Measurements from ENCODE around the gene SLC38A11.
A peak's percentile ranks its signal among the peaks of the same experiment; 100 is the strongest.

Gene SLC38A11

DNA sequence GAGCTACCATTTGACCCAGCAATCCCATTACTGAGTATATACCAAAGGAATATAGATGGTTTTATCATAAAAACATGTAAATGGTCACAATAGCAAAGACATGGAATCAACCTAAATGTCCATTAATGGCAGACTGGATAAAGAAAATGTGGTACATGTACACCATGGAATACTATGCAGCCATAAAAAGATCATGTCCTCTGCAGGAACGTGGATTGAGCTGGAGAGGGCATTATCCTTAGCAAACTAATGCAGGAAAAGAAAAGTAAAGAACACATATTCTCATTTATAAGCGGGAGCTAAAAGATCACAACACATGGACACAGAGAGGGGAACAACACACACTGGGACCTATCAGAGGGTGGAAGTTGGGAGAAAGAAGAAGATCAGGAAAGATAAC is 22.9 kb downstream of the SLC38A11 start:
- H2BK5ac ChIP-seq (ENCODE audit: low read depth, low read length, poor library complexity, severe bottlenecking) = no peak overlapping the region
- H3K9ac ChIP-seq (ENCODE audit: low read length) = no peak overlapping the region
- H3K4me1 ChIP-seq (ENCODE audit: control insufficient read depth, insufficient read depth, low read depth, low read length) = no peaks in the 10 kb centered on the region
- no peaks in the 10 kb centered on the region for H3K36me3 ChIP-seq (ENCODE audit: control insufficient read depth in 1 of 2, insufficient read depth in 2 of 2, low read depth in 1 of 2, low read length in 2 of 2)
- no peak overlapping the region for H2AFZ ChIP-seq (ENCODE audit: low read depth, low read length)
- H3K18ac ChIP-seq (ENCODE audit: low read depth in 1 of 2, low read length in 2 of 2) = no peak overlapping the region
- H3K79me1 ChIP-seq (replicated peaks; ENCODE audit: low read length, poor library complexity, severe bottlenecking) = no peaks in the 10 kb centered on the region
- no peak overlapping the region for H2BK12ac ChIP-seq (ENCODE audit: low read length in 2 of 2)
- H3K4ac ChIP-seq (ENCODE audit: low read depth in 1 of 2, low read length in 2 of 2) = no peak overlapping the region
- no peak overlapping the region for H2BK15ac ChIP-seq (ENCODE audit: low read depth, poor library complexity, severe bottlenecking)
- H2BK120ac ChIP-seq (ENCODE audit: low read depth, low read length) = no peak overlapping the region
- H3K27ac ChIP-seq (ENCODE audit: low read length, poor library complexity, severe bottlenecking) = no peak overlapping the region
- no peak for DNase-seq
- H3K23ac ChIP-seq (ENCODE audit: low read length in 2 of 2) = no peak overlapping the region
- H3K4me3 ChIP-seq (ENCODE audit: insufficient read depth in 1 of 2, low read depth in 1 of 2, low read length in 2 of 2) = no peak overlapping the region
- H3K4me2 ChIP-seq (ENCODE audit: low read length, poor library complexity, severe bottlenecking) = no peak overlapping the region
- no peak overlapping the region for H2AK5ac ChIP-seq (ENCODE audit: low read length, severe bottlenecking)
- H3K27me3 ChIP-seq (ENCODE audit: control insufficient read depth in 1 of 2, insufficient read depth in 1 of 2, low read length in 2 of 2) = no peaks in the 10 kb centered on the region
- H3K14ac ChIP-seq (ENCODE audit: low read length in 2 of 2) = no peak overlapping the region
- no peak overlapping the region for H4K91ac ChIP-seq (ENCODE audit: low read length)
- no peak overlapping the region for H4K8ac ChIP-seq (ENCODE audit: low read length)
- H3K9me3 ChIP-seq (ENCODE audit: control insufficient read depth, low read length) = no peaks in the 10 kb centered on the region
- WGBS = 57% methylated on average over 2 of the region's 2 CpGs

DNA sequence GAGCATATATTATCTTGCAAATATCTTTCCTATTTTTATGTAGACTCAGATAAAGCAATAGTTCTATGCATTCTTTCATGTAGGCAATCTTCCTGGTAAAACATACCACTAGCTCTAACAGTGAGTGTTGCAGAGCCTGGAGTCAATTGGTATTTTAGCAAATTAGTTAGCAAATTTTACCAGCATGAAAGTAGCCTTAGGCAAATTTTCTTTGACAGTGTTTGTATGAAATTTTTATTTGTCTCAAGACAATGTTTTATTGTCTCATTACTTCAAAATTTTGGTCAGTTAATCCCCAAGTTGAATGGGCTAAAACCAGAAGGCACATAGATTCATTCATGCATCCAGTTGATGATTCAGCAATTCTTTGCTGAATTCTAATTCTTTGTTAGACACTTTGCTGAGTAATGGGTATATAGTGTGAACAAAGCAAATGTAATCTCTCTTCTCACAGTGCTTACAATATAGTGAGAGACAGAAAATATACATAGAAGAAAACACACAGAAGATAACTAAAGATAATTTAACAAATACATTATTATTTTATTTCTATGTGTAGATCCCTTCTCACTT is 27.1 kb downstream of the SLC38A11 start:
- no peak overlapping the region for H3K4me3 ChIP-seq (ENCODE audit: insufficient read depth in 1 of 2, low read depth in 1 of 2, low read length in 2 of 2)
- no peaks in the 10 kb centered on the region for H3K9me3 ChIP-seq (ENCODE audit: control insufficient read depth, low read length)
- no peaks in the 10 kb centered on the region for H3K27me3 ChIP-seq (ENCODE audit: control insufficient read depth in 1 of 2, insufficient read depth in 1 of 2, low read length in 2 of 2)
- H2BK5ac ChIP-seq (ENCODE audit: low read depth, low read length, poor library complexity, severe bottlenecking) = no peak overlapping the region
- no peak overlapping the region for H2BK120ac ChIP-seq (ENCODE audit: low read depth, low read length)
- no peak overlapping the region for H2BK12ac ChIP-seq (ENCODE audit: low read length in 2 of 2)
- no peak overlapping the region for H3K14ac ChIP-seq (ENCODE audit: low read length in 2 of 2)
- no peak overlapping the region for H2AK5ac ChIP-seq (ENCODE audit: low read length, severe bottlenecking)
- H3K4ac ChIP-seq (ENCODE audit: low read depth in 1 of 2, low read length in 2 of 2) = no peak overlapping the region
- no peak overlapping the region for H2BK15ac ChIP-seq (ENCODE audit: low read depth, poor library complexity, severe bottlenecking)
- H3K79me1 ChIP-seq (replicated peaks; ENCODE audit: low read length, poor library complexity, severe bottlenecking) = no peaks in the 10 kb centered on the region
- no peak overlapping the region for H3K18ac ChIP-seq (ENCODE audit: low read depth in 1 of 2, low read length in 2 of 2)
- no peaks in the 10 kb centered on the region for H3K4me1 ChIP-seq (ENCODE audit: control insufficient read depth, insufficient read depth, low read depth, low read length)
- no peak overlapping the region for H4K8ac ChIP-seq (ENCODE audit: low read length)
- H2AFZ ChIP-seq (ENCODE audit: low read depth, low read length) = no peak overlapping the region
- no peak overlapping the region for H3K27ac ChIP-seq (ENCODE audit: low read length, poor library complexity, severe bottlenecking)
- H4K91ac ChIP-seq (ENCODE audit: low read length) = no peak overlapping the region
- no peak for DNase-seq
- H3K23ac ChIP-seq (ENCODE audit: low read length in 2 of 2) = no peak overlapping the region
- no peak overlapping the region for H3K4me2 ChIP-seq (ENCODE audit: low read length, poor library complexity, severe bottlenecking)
- no peaks in the 10 kb centered on the region for H3K36me3 ChIP-seq (ENCODE audit: control insufficient read depth in 1 of 2, insufficient read depth in 2 of 2, low read depth in 1 of 2, low read length in 2 of 2)
- H3K9ac ChIP-seq (ENCODE audit: low read length) = no peak overlapping the region

- Histone ChIP-seq H2BK5ac (ENCODE audit: low read depth, low read length, poor library complexity, severe bottlenecking) (no peak overlapping the region), H3K18ac (ENCODE audit: low read depth in 1 of 2, low read length in 2 of 2) (no peak overlapping the region), H3K9me3 (ENCODE audit: control insufficient read depth, low read length) (no peaks in the 10 kb centered on the region)
Observed at GRCh38 chr2:164922134-164922533, 33.2 kb downstream of the SLC38A11 start.

DNA sequence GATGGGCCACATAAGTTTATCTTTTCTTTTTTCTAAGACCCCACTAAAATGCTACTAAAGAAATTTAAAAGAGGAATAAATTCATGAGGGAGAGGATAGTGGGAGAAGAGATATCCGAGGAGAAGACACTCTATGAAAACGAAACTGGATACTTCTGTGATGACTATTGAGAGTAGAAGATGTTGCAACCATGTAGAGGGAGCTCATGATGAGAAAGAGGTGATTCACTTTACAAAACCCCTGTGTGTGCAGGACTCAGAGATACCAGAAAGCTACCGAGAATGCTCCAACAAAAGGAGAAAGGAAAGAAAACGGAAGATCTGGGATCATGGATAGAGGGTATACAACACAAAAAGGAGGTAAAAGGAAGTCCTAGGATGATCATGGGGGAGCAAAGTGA is 34.9 kb downstream of the SLC38A11 start:
- DNase-seq = peak; percentile 96
- Histone ChIP-seq H3K27ac (ENCODE audit: low read length, poor library complexity, severe bottlenecking) (peak overlapping the region; percentile 68), H2BK15ac (ENCODE audit: low read depth, poor library complexity, severe bottlenecking) (no peak overlapping the region), H2BK5ac (ENCODE audit: low read depth, low read length, poor library complexity, severe bottlenecking) (no peak overlapping the region), H3K79me1 (replicated peaks; ENCODE audit: low read length, poor library complexity, severe bottlenecking) (no peaks in the 10 kb centered on the region), H4K91ac (ENCODE audit: low read length) (no peak overlapping the region), H2BK120ac (ENCODE audit: low read depth, low read length) (no peak overlapping the region), H4K8ac (ENCODE audit: low read length) (no peak overlapping the region), H3K23ac (ENCODE audit: low read length in 2 of 2) (no peak overlapping the region), H3K9me3 (ENCODE audit: control insufficient read depth, low read length) (no peaks in the 10 kb centered on the region), H3K14ac (ENCODE audit: low read length in 2 of 2) (no peak overlapping the region), H2AFZ (ENCODE audit: low read depth, low read length) (no peak overlapping the region), H3K36me3 (ENCODE audit: control insufficient read depth in 1 of 2, insufficient read depth in 2 of 2, low read depth in 1 of 2, low read length in 2 of 2) (no peaks in the 10 kb centered on the region), H3K18ac (ENCODE audit: low read depth in 1 of 2, low read length in 2 of 2) (peak overlapping the region; percentile 6 to 21), H2AK5ac (ENCODE audit: low read length, severe bottlenecking) (no peak overlapping the region), H3K27me3 (ENCODE audit: control insufficient read depth in 1 of 2, insufficient read depth in 1 of 2, low read length in 2 of 2) (no peaks in the 10 kb centered on the region), H3K4me3 (ENCODE audit: insufficient read depth in 1 of 2, low read depth in 1 of 2, low read length in 2 of 2) (peak overlapping the region in 1 of 2 experiments; percentile 75), H3K9ac (ENCODE audit: low read length) (peak overlapping the region; percentile 93), H3K4ac (ENCODE audit: low read depth in 1 of 2, low read length in 2 of 2) (peak overlapping the region in 1 of 2 experiments; percentile 61), H2BK12ac (ENCODE audit: low read length in 2 of 2) (peak overlapping the region in 1 of 2 experiments; percentile 78), H3K4me1 (ENCODE audit: control insufficient read depth, insufficient read depth, low read depth, low read length) (no peaks in the 10 kb centered on the region), H3K4me2 (ENCODE audit: low read length, poor library complexity, severe bottlenecking) (no peak overlapping the region)
- 2% methylated on average over 4 of the region's 4 CpGs for WGBS

More at GRCh38 chr2:164922134-164922533, 33.2 kb downstream of the SLC38A11 start:
- H3K27ac ChIP-seq (ENCODE audit: low read length, poor library complexity, severe bottlenecking) = no peak overlapping the region
- H3K36me3 ChIP-seq (ENCODE audit: control insufficient read depth in 1 of 2, insufficient read depth in 2 of 2, low read depth in 1 of 2, low read length in 2 of 2) = no peaks in the 10 kb centered on the region
- no peaks in the 10 kb centered on the region for H3K4me1 ChIP-seq (ENCODE audit: control insufficient read depth, insufficient read depth, low read depth, low read length)
- no peak overlapping the region for H4K8ac ChIP-seq (ENCODE audit: low read length)
- H3K9ac ChIP-seq (ENCODE audit: low read length) = peak overlapping the region; percentile 93
- 0% methylated on average over 3 of the region's 3 CpGs for WGBS
- no peaks in the 10 kb centered on the region for H3K27me3 ChIP-seq (ENCODE audit: control insufficient read depth in 1 of 2, insufficient read depth in 1 of 2, low read length in 2 of 2)
- H3K79me1 ChIP-seq (replicated peaks; ENCODE audit: low read length, poor library complexity, severe bottlenecking) = no peaks in the 10 kb centered on the region
- no peak overlapping the region for H2BK12ac ChIP-seq (ENCODE audit: low read length in 2 of 2)
- H4K91ac ChIP-seq (ENCODE audit: low read length) = no peak overlapping the region
- no peak overlapping the region for H2BK120ac ChIP-seq (ENCODE audit: low read depth, low read length)
- H2BK15ac ChIP-seq (ENCODE audit: low read depth, poor library complexity, severe bottlenecking) = no peak overlapping the region
- no peak overlapping the region for H3K23ac ChIP-seq (ENCODE audit: low read length in 2 of 2)
- H2AK5ac ChIP-seq (ENCODE audit: low read length, severe bottlenecking) = no peak overlapping the region
- no peak overlapping the region for H3K4me3 ChIP-seq (ENCODE audit: insufficient read depth in 1 of 2, low read depth in 1 of 2, low read length in 2 of 2)
- no peak overlapping the region for H3K4ac ChIP-seq (ENCODE audit: low read depth in 1 of 2, low read length in 2 of 2)
- no peak overlapping the region for H2AFZ ChIP-seq (ENCODE audit: low read depth, low read length)
- DNase-seq = peak; percentile 78
- H3K4me2 ChIP-seq (ENCODE audit: low read length, poor library complexity, severe bottlenecking) = no peak overlapping the region
- H3K14ac ChIP-seq (ENCODE audit: low read length in 2 of 2) = no peak overlapping the region
